GM12878 (cell line): Measurements from ENCODE around the gene TRNT1. TPM values are rescaled to one million over a fixed set of nuclear protein-coding genes. Genes with fewer than 3 reads are reported as not detected.

ENCODE experiments used
- ATAC-seq: fragments of 200-7000 bp; cut with Tn5 transposase; 3 replicates; pipeline ENCODE4 v1.9.1; 2020; ENCODE audit warnings: mild to moderate bottlenecking, moderate library complexity
- BruUV-seq: library from RNA; stranded (reverse); fragments of 400-500 nt; replicated peaks from 2 replicates; lab custom pipeline; 2021; lab: Mats Ljungman, UMichigan
- CTCF ChIA-PET: fragments of 300-600 bp; sonication (Branson Sonifier 250); formaldehyde crosslinking; extraction: SDS; loops from one replicate; lab custom pipeline; 2021; ENCODE audit warnings: inconsistent platforms; lab: Yijun Ruan, JAX
- POLR2A ChIA-PET: fragments of 350-600 bp; formaldehyde crosslinking; extraction: SDS; loops from one replicate; lab custom pipeline; 2021; ENCODE audit warnings: inconsistent platforms; lab: Charles Lee
- RAD21 ChIA-PET: fragments of 300-600 bp; sonication (Branson Sonifier 250); formaldehyde crosslinking; loops from one replicate; lab custom pipeline; 2023; ENCODE audit warnings: antibody characterized with exemption; ENCODE audit not compliant: unreplicated experiment; lab: Charles Lee
- SMC1A ChIA-PET: fragments of 300-600 bp; sonication (Branson Sonifier 250); formaldehyde crosslinking; loops from one replicate; lab custom pipeline; 2023; ENCODE audit not compliant: unreplicated experiment, uncharacterized antibody; lab: Charles Lee
- DNase-seq: peaks from one replicate; pipeline ENCODE4 v3.0.0-alpha.2; 2011; ENCODE audit warnings: low read depth, low spot score
- FAIRE-seq: peaks from 3 replicates; lab custom pipeline; 2011; peaks lifted over from hg19 to GRCh38; lab: Jason Lieb, UNC
- H2AFZ ChIP-seq: 2 replicates; pipeline ENCODE4 v1.6.0; 2011; ENCODE audit warnings: low read depth, low read length, control low read depth; ENCODE audit not compliant: control insufficient read depth
- H3K27ac ChIP-seq: 2 replicates; pipeline ENCODE4 v1.5.1; 2011; ENCODE audit warnings: control low read depth; ENCODE audit not compliant: control insufficient read depth, insufficient read depth
- H3K27me3 ChIP-seq, 2 experiments: replicated peaks in 1 of 2; 2 replicates each; pipeline versions ENCODE4 v1.6.0 to v1.6.1; 2011; ENCODE audit warnings: low read length in 1 of 2; ENCODE audit not compliant: control insufficient read depth in 2 of 2, insufficient read depth in 2 of 2
- H3K36me3 ChIP-seq, 2 experiments: 2 replicates each; pipeline ENCODE4 v1.5.1; 2011; ENCODE audit warnings: low read length in 1 of 2; ENCODE audit not compliant: control insufficient read depth in 2 of 2, insufficient read depth in 2 of 2
- H3K4me1 ChIP-seq: 2 replicates; pipeline ENCODE4 v1.6.1; 2011; ENCODE audit warnings: mild to moderate bottlenecking, low read length, moderate library complexity, mixed read lengths; ENCODE audit not compliant: control insufficient read depth, insufficient read depth
- H3K4me2 ChIP-seq: 2 replicates; pipeline ENCODE4 v1.6.0; 2011; ENCODE audit warnings: control low read depth; ENCODE audit not compliant: control insufficient read depth, insufficient read depth
- H3K4me3 ChIP-seq: fragments of 200-600 bp; sonication (generic); 2 replicates; pipeline ENCODE4 v1.5.1; 2016
- H3K79me2 ChIP-seq: 2 replicates; pipeline ENCODE4 v1.6.0; 2011; ENCODE audit warnings: low read length; ENCODE audit not compliant: control insufficient read depth, insufficient read depth
- H3K9ac ChIP-seq: 2 replicates; pipeline ENCODE4 v1.8.0; 2011; ENCODE audit warnings: low read length, control low read depth, mixed read lengths; ENCODE audit not compliant: control insufficient read depth, insufficient read depth
- H3K9me3 ChIP-seq: replicated peaks from 3 replicates; pipeline ENCODE4 v1.5.1; 2011; ENCODE audit warnings: mild to moderate bottlenecking, low read length; ENCODE audit not compliant: control insufficient read depth, insufficient read depth
- H4K20me1 ChIP-seq: 2 replicates; pipeline ENCODE4 v1.6.0; 2011; ENCODE audit not compliant: control insufficient read depth, insufficient read depth
- ATF2 ChIP-seq: IDR thresholded peaks from 2 replicates; pipeline ENCODE4 v1.6.1; 2012; ENCODE audit warnings: low read length, inconsistent platforms
- CBX3 ChIP-seq: fragments of 200-600 bp; sonication (generic); IDR thresholded peaks from 2 replicates; pipeline ENCODE4 v1.6.1; 2016; ENCODE audit warnings: low read depth, borderline replicate concordance
- JUNB ChIP-seq: IDR thresholded peaks from 2 replicates; pipeline ENCODE4 v1.6.1; 2016; ENCODE audit warnings: antibody characterized with exemption, mild to moderate bottlenecking
- KAT2A ChIP-seq: conservative IDR thresholded peaks from 2 replicates; pipeline ENCODE4 v1.6.1; 2011; ENCODE audit warnings: low read depth, low read length; ENCODE audit not compliant: control insufficient read depth
- NBN ChIP-seq: fragments of 450-650 bp; IDR thresholded peaks from 2 replicates; pipeline ENCODE4 v1.6.1; 2016
- PBX3 ChIP-seq: IDR thresholded peaks from 2 replicates; pipeline ENCODE4 v1.6.1; 2011; ENCODE audit warnings: mild to moderate bottlenecking, low read depth, low read length, moderate library complexity; ENCODE audit not compliant: insufficient replicate concordance
- RUNX3 ChIP-seq: IDR thresholded peaks from 2 replicates; pipeline ENCODE4 v1.6.1; 2012; ENCODE audit warnings: low read length, inconsistent platforms
- SUPT20H ChIP-seq: IDR thresholded peaks from 2 replicates; pipeline ENCODE4 v1.6.1; 2011; ENCODE audit warnings: low read depth, mild to moderate bottlenecking, low read length, moderate library complexity, borderline replicate concordance; ENCODE audit not compliant: control insufficient read depth
- ZZZ3 ChIP-seq: IDR thresholded peaks from 2 replicates; pipeline ENCODE4 v1.6.1; 2011; ENCODE audit warnings: low read depth; ENCODE audit not compliant: control insufficient read depth, insufficient read length
- WGBS: methylation state at CpG from one replicate; pipeline ENCODE4 v1.1.6; 2016; ENCODE audit warnings: low lambda C conversion rate; ENCODE audit not compliant: insufficient replicate concordance, insufficient coverage; ENCODE audit errors: missing lambda C conversion rate; 5-methylcytosine and 5-hydroxymethylcytosine counted together
- in situ Hi-C: fragments of 300-500 bp; cut with MboI; formaldehyde crosslinking; loops from 9 replicates; pipeline ENCODE4 v1.14.3; 2018; ENCODE audit warnings: mixed read lengths
- intact Hi-C: fragments of 100-400 bp; cut with micrococcal nuclease; formaldehyde crosslinking; loops from one replicate; pipeline ENCODE4 v1.14.2; 2022; ENCODE audit not compliant: unreplicated experiment
- polyA plus RNA-seq, 11 experiments: library from polyadenylated mRNA; depleted of rRNA in 4 of 11; unstranded in 6 of 11; stranded (reverse) in 5 of 11; fragments of >200 nt; fragmentation: Nextera tagmentation in 4 of 11; fragmentation: Illumina TruSeq in 1 of 11; extraction: Ambion mirVana in 4 of 11; extraction: Trizol in 1 of 11; gene quantifications; 1 replicate in 1 of 11; 2 replicates in 10 of 11; pipeline versions ENCODE4 v1.2.1 to v1.2.3, GENCODE V29; 2011 to 2016; ENCODE audit warnings: inconsistent platforms in 2 of 11, missing spikeins in 2 of 11, low read depth in 1 of 11
- total RNA-seq, 4 experiments: library from RNA; depleted of rRNA in 3 of 4; stranded (reverse); fragments of >200 nt in 3 of 4; fragmentation: Illumina TruSeq in 1 of 4; extraction: Trizol in 1 of 4; gene quantifications; 2 replicates each; pipeline versions ENCODE4 v1.2.1 to v1.2.3, GENCODE V29; 2013 to 2021
- TF ChIP-seq, protein P1 (sequence below): fragments of 450-650 bp; formaldehyde crosslinking; IDR thresholded peaks from 2 replicates; pipeline ENCODE4 v1.4.0; 2020; ENCODE audit warnings: mild to moderate bottlenecking, moderate library complexity
- TF ChIP-seq, protein P2 (sequence below): IDR thresholded peaks from 2 replicates; pipeline ENCODE4 v1.6.1; 2011; ENCODE audit warnings: low read depth, mild to moderate bottlenecking, low read length, moderate library complexity, borderline replicate concordance; ENCODE audit errors: extremely low read depth

TRNT1 gene
- total and polyA plus RNA-seq, 10 of the 15 experiments (the other 5 are each of a cell fraction or from before 2014, with no cell fraction given) = 28.6 to 54.9 (median 36.6) TPM

- TF ChIP-seq, protein P1, sequence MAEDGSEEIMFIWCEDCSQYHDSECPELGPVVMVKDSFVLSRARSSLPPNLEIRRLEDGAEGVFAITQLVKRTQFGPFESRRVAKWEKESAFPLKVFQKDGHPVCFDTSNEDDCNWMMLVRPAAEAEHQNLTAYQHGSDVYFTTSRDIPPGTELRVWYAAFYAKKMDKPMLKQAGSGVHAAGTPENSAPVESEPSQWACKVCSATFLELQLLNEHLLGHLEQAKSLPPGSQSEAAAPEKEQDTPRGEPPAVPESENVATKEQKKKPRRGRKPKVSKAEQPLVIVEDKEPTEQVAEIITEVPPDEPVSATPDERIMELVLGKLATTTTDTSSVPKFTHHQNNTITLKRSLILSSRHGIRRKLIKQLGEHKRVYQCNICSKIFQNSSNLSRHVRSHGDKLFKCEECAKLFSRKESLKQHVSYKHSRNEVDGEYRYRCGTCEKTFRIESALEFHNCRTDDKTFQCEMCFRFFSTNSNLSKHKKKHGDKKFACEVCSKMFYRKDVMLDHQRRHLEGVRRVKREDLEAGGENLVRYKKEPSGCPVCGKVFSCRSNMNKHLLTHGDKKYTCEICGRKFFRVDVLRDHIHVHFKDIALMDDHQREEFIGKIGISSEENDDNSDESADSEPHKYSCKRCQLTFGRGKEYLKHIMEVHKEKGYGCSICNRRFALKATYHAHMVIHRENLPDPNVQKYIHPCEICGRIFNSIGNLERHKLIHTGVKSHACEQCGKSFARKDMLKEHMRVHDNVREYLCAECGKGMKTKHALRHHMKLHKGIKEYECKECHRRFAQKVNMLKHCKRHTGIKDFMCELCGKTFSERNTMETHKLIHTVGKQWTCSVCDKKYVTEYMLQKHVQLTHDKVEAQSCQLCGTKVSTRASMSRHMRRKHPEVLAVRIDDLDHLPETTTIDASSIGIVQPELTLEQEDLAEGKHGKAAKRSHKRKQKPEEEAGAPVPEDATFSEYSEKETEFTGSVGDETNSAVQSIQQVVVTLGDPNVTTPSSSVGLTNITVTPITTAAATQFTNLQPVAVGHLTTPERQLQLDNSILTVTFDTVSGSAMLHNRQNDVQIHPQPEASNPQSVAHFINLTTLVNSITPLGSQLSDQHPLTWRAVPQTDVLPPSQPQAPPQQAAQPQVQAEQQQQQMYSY (CRISPR knock-in tag) = no peak
- TF ChIP-seq ZZZ3 (no peak), PBX3 (no peak)
- TF ChIP-seq, protein P2, sequence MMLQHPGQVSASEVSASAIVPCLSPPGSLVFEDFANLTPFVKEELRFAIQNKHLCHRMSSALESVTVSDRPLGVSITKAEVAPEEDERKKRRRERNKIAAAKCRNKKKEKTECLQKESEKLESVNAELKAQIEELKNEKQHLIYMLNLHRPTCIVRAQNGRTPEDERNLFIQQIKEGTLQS = no peak
Observed at GRCh38 chr3:3117651-3118050, 9.1 kb upstream of the TRNT1 start (continued).

- Histone ChIP-seq H3K4me2 (no peak overlapping the region), H3K79me2 (no peaks in the 10 kb centered on the region), H3K27me3 (no peaks in the 10 kb centered on the region; a peak in 1 of 4 replicates), H3K27ac (no peak overlapping the region), H4K20me1 (no peaks in the 10 kb centered on the region), H3K36me3 (no peaks in the 10 kb centered on the region), H2AFZ (no peak overlapping the region; the same call in 1 of the 2 replicates), H3K9ac (no peak overlapping the region), H3K9me3 (no peaks in the 10 kb centered on the region), H3K4me3 (no peak overlapping the region), H3K4me1 (peaks cover 12% of the 10 kb centered on the region; the same call in 1 of the 2 replicates)
- RAD21 ChIA-PET = no interaction called here
- in situ Hi-C loops = no loop called here
- POLR2A ChIA-PET = no interaction called here
- SMC1A ChIA-PET = no interaction called here
- BruUV-seq = no TSS peak
- peak; percentile 77 for ATAC-seq
- CTCF ChIA-PET = no interaction called here
- DNase-seq = no peak
- WGBS = 12% methylated on average over 4 of the region's 4 CpGs
- intact Hi-C loops = no loop called here
- no peak for FAIRE-seq
- peak; percentile 39; the same call in 1 of the 2 replicates for TF ChIP-seq JUNB
- TF ChIP-seq KAT2A = no peak
- TF ChIP-seq SUPT20H = no peak
- TF ChIP-seq ATF2 = no peak
- no peak for TF ChIP-seq NBN
- TF ChIP-seq RUNX3 = peak; percentile 80
- no peak for TF ChIP-seq CBX3
Observed at GRCh38 chr3:3119393-3119851, 7.3 kb upstream of the TRNT1 start.
